Activated CD4-positive, alpha-beta T cell treated with anti-CD3 and anti-CD28 coated beads, Interleukin-2, amount 10 ng/mL, durations not matched to agents 7 days and 5 days (primary cell): Measurements from ENCODE around the gene CR1. TPM values are rescaled to one million over a fixed set of nuclear protein-coding genes. Genes with fewer than 3 reads are reported as not detected.
"Not testable (repeated sequence)": the region's sequence is repeated elsewhere in the genome, so short reads cannot be mapped to it uniquely, and the experiment has no call there.

ENCODE experiments used
- CTCF ChIA-PET: fragments of 350-600 bp; sonication (Branson Sonifier 250); formaldehyde crosslinking; loops from one replicate; lab custom pipeline; 2021; ENCODE audit warnings: antibody characterized with exemption; lab: Charles Lee
- POLR2A ChIA-PET: fragments of 350-600 bp; sonication (Branson Sonifier 250); formaldehyde crosslinking; loops from one replicate; lab custom pipeline; 2021; ENCODE audit warnings: antibody characterized with exemption; lab: Charles Lee
- DNase-seq: peaks from one replicate; pipeline ENCODE4 v3.0.0-alpha.2; 2020
- H3K27ac Mint-ChIP-seq: one replicate; pipeline ENCODE4 v1.8.0; 2021; ENCODE audit warnings: mild to moderate bottlenecking, moderate library complexity, mixed read lengths
- H3K27me3 Mint-ChIP-seq: one replicate; pipeline ENCODE4 v1.8.0; 2021; ENCODE audit warnings: mixed read lengths
- H3K36me3 Mint-ChIP-seq: one replicate; pipeline ENCODE4 v1.8.0; 2021; ENCODE audit warnings: low read depth, mixed read lengths
- H3K4me1 Mint-ChIP-seq: one replicate; pipeline ENCODE4 v1.8.0; 2021; ENCODE audit warnings: mixed read lengths
- H3K4me3 Mint-ChIP-seq: one replicate; pipeline ENCODE4 v1.8.0; 2021; ENCODE audit warnings: mild to moderate bottlenecking, moderate library complexity, mixed read lengths
- H3K9me3 Mint-ChIP-seq: one replicate; pipeline ENCODE4 v1.8.0; 2021; ENCODE audit warnings: mixed read lengths
- total RNA-seq, 2 experiments: library from RNA; stranded (reverse); gene quantifications; one replicate each; pipeline ENCODE4 v1.2.3, GENCODE V29; 2021

CR1 gene
- total RNA-seq, 2 experiments from 2014 or later, result 0.20 to 0.25 TPM

DNA sequence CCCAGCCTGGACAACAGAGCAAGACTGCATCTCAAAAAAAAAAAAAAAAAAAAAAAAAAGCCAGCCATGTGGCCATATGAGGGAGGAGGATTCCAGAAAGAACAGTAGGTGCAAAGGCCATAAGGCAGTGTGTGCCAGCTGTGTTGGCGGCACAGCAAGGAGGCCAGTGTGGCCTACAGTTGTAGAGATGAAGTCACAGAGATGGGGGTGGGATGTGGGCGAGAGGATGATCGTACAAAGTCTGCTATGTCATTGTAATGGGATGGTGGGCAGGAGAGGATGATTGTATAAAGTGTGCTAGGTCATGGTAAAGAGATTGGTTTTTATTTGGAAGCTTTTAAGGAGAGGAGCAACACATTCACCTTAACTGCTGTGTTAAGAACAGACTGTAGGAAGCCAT is 9.8 kb upstream of the CR1 start:
- ChIA-PET CTCF (interaction anchor here (0.5 to 0.6 kb wide), 2 partner anchors 43 to 93 kb away, joined by 3 to 4 read pairs; no protein-coding TSS in a partner anchor), POLR2A (no interaction called here)
- no peak overlapping the region for H3K4me3 Mint-ChIP-seq

DNA sequence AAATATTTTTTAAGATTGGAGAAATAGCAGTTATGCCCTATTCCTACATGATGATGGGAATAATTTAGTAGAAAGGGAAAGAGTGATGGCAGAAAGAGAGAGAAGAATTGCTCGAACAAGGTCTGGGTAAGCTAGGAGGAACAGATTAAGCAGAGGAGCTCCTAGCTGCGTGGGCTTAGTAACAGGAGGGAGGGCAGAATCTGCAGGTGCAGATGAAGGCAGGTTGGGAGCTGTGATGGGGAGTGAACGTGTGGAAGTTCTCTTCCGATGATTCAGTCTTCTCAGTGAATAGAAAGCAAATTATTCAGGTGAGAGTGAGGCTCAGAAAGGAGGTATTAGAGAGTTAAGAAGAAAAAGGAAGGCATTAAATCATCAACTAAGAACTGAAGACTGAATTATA is 8.3 kb upstream of the CR1 start:
- no peak overlapping the region for H3K4me3 Mint-ChIP-seq
- no peaks in the 10 kb centered on the region for H3K36me3 Mint-ChIP-seq
- CTCF ChIA-PET, result no interaction called here
- DNase-seq, result no peak
- H3K27ac Mint-ChIP-seq, result no peak overlapping the region
- H3K27me3 Mint-ChIP-seq, result peaks cover 4% of the 10 kb centered on the region
- H3K9me3 Mint-ChIP-seq, result no peaks in the 10 kb centered on the region
- POLR2A ChIA-PET, result no interaction called here
- no peaks in the 10 kb centered on the region for H3K4me1 Mint-ChIP-seq

More for the DNA sequence above, 9.8 kb upstream of the CR1 start:
- DNase-seq, result no peak
- Mint-ChIP-seq H3K36me3 (no peaks in the 10 kb centered on the region), H3K9me3 (no peaks in the 10 kb centered on the region), H3K27ac (no peak overlapping the region), H3K27me3 (peaks cover 4% of the 10 kb centered on the region), H3K4me1 (no peaks in the 10 kb centered on the region)

- H3K4me3 Mint-ChIP-seq, result no peak overlapping the region
- H3K27me3 Mint-ChIP-seq, result peaks cover 26% of the 10 kb centered on the region
- H3K27ac Mint-ChIP-seq, result no peak overlapping the region
- no peaks in the 10 kb centered on the region for H3K9me3 Mint-ChIP-seq
- H3K4me1 Mint-ChIP-seq, result peaks cover 14% of the 10 kb centered on the region
- no peak for DNase-seq
- ChIA-PET POLR2A (no interaction called here), CTCF (no interaction called here)
- H3K36me3 Mint-ChIP-seq, result no peaks in the 10 kb centered on the region
Measured at GRCh38 chr1:207493212-207493611, 2.7 kb upstream of the CR1 start.

- ChIA-PET CTCF (no interaction called here), POLR2A (no interaction called here)
- no peak overlapping the region for H3K4me3 Mint-ChIP-seq
- H3K4me1 Mint-ChIP-seq, result peaks cover 14% of the 10 kb centered on the region
- H3K36me3 Mint-ChIP-seq, result no peaks in the 10 kb centered on the region
- no peak for DNase-seq
- H3K9me3 Mint-ChIP-seq, result no peaks in the 10 kb centered on the region
- H3K27me3 Mint-ChIP-seq, result peaks cover 28% of the 10 kb centered on the region
- no peak overlapping the region for H3K27ac Mint-ChIP-seq
Measured at GRCh38 chr1:207494171-207494570, 1.8 kb upstream of the CR1 start.

GRCh38 chr1:207495281-207495680 is 676 bp upstream of the CR1 start:
- peaks cover 30% of the 10 kb centered on the region for H3K27me3 Mint-ChIP-seq
- DNase-seq, CTCF ChIA-PET, H3K9me3 Mint-ChIP-seq, H3K36me3 Mint-ChIP-seq, H3K27ac Mint-ChIP-seq, POLR2A ChIA-PET: not testable (repeated sequence)
- peaks cover 20% of the 10 kb centered on the region for H3K4me1 Mint-ChIP-seq
- H3K4me3 Mint-ChIP-seq, result peak overlapping the region; percentile 70

DNA sequence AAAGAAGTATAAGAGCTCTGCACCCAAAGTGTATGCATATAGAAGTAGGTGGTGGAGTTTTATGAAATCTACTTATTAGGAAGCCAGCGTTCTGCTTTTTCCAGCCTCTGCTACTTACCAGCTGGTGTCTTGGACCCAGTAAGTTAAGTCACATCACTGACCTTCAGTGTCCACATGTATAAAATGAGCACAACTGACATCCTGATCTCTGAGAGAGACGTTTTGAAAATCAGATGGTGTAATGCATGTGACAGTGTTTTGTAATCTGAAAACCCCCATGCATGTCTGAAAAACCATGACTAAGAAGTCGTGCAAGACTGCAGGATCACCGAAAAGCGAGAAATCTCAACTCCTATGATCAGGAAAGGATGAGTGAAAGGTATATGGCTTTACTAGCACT is 2.0 kb downstream of the CR1 start:
- peaks cover 49% of the 10 kb centered on the region for H3K27me3 Mint-ChIP-seq
- H3K27ac Mint-ChIP-seq, result no peak overlapping the region
- H3K9me3 Mint-ChIP-seq, result no peaks in the 10 kb centered on the region
- CTCF ChIA-PET, result no interaction called here
- no peak overlapping the region for H3K4me3 Mint-ChIP-seq
- H3K4me1 Mint-ChIP-seq, result peaks cover 20% of the 10 kb centered on the region
- H3K36me3 Mint-ChIP-seq, result no peaks in the 10 kb centered on the region
- no peak for DNase-seq
- POLR2A ChIA-PET, result no interaction called here

- Mint-ChIP-seq H3K4me1 (peaks cover 20% of the 10 kb centered on the region), H3K27me3 (peaks cover 60% of the 10 kb centered on the region), H3K36me3 (no peaks in the 10 kb centered on the region), H3K27ac (no peak overlapping the region), H3K9me3 (no peaks in the 10 kb centered on the region), H3K4me3 (no peak overlapping the region)
- ChIA-PET POLR2A (interaction anchor here (0.6 kb wide), 1 partner anchor 282 kb away, joined by 3 read pairs; no protein-coding TSS in a partner anchor), CTCF (interaction anchor here (0.7 to 1.6 kb wide), 5 partner anchors 15 to 467 kb away, joined by 3 to 5 read pairs (median 4); partner anchors contain the start of gene C1orf116)
- peak; percentile 76 for DNase-seq
Measured at GRCh38 chr1:207499573-207499972, 3.6 kb downstream of the CR1 start.

DNA sequence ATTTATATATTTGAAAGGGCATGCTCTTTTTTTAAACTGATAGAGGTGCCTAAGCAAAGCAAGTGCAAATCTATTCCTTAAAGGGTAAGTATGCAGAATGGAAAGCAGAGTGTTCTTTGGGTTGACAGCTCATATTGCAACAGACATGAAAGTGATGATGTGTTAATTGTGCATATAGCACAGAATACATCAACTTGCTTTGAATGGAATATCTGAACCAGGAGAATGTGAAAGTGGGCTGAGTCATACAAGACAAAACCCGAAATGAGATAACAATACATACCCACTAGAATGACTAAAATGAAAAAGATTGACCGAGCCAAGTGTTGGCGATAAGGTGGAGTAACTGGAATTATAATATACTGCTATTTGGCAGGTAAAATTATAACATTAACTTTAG is 4.3 kb downstream of the CR1 start:
- ChIA-PET CTCF (interaction anchor here (1.2 to 1.6 kb wide), 2 partner anchors 19 to 417 kb away, joined by 3 to 5 read pairs; no protein-coding TSS in a partner anchor), POLR2A (interaction anchor here (0.6 kb wide), 1 partner anchor 282 kb away, joined by 3 read pairs; no protein-coding TSS in a partner anchor)
- H3K9me3 Mint-ChIP-seq, result no peaks in the 10 kb centered on the region
- H3K4me1 Mint-ChIP-seq, result peaks cover 20% of the 10 kb centered on the region
- H3K27ac Mint-ChIP-seq, result no peak overlapping the region
- no peak for DNase-seq
- H3K36me3 Mint-ChIP-seq, result no peaks in the 10 kb centered on the region
- H3K4me3 Mint-ChIP-seq, result no peak overlapping the region
- H3K27me3 Mint-ChIP-seq, result peaks cover 60% of the 10 kb centered on the region

DNA sequence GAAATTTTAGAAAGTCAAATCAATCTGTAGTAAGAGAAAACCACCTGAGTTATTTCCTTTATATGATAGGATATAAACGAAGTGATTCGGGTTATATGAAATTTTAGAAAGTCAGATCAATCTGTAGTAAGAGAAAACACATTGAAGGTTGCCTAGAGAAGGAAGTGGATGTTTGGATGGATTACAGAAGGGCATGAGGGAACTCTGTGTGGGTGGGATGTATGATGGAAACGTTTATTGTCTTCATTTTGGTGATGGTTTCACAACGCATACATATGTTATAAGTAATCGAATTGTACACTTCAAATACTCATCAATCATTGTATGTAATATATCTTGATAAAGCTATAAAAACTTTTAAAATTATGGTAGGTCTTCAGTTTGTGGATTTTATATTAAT is 5.1 kb downstream of the CR1 start:
- peaks cover 52% of the 10 kb centered on the region for H3K27me3 Mint-ChIP-seq
- H3K27ac Mint-ChIP-seq, result no peak overlapping the region
- H3K4me3 Mint-ChIP-seq, result no peak overlapping the region
- peaks cover 12% of the 10 kb centered on the region for H3K4me1 Mint-ChIP-seq
- DNase-seq, result no peak
- CTCF ChIA-PET, result interaction anchor here (0.6 kb wide), 2 partner anchors 334 to 537 kb away, joined by 3 to 4 read pairs; no protein-coding TSS in a partner anchor
- H3K36me3 Mint-ChIP-seq, result no peaks in the 10 kb centered on the region
- H3K9me3 Mint-ChIP-seq, result no peaks in the 10 kb centered on the region
- POLR2A ChIA-PET, result no interaction called here

DNA sequence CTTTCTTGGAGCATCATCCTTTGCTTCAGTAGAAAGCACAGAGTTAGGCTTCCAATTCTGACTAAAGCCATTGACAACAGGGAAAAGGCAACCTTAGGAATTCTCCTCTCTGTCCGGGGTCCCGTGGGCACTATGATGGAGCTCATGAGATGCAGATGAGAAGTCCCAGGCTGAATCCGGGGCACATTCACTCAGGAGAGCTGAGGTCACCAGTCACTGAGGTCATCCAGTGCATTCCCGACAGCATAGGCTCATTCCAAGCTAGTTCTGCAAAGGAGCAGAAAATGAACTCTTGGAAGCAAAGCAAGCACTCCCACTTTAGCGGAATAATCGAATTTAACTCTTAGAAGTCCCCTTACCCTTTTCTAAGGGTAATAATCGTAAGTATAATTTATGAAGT is 6.8 kb downstream of the CR1 start:
- Mint-ChIP-seq H3K27ac (no peak overlapping the region), H3K27me3 (peaks cover 43% of the 10 kb centered on the region), H3K4me3 (no peak overlapping the region), H3K9me3 (no peaks in the 10 kb centered on the region), H3K4me1 (peaks cover 6% of the 10 kb centered on the region), H3K36me3 (no peaks in the 10 kb centered on the region)
- ChIA-PET CTCF (interaction anchor here (0.5 kb wide), 1 partner anchor 54 kb away, joined by 5 read pairs; no protein-coding TSS in a partner anchor), POLR2A (no interaction called here)
- DNase-seq, result no peak

DNA sequence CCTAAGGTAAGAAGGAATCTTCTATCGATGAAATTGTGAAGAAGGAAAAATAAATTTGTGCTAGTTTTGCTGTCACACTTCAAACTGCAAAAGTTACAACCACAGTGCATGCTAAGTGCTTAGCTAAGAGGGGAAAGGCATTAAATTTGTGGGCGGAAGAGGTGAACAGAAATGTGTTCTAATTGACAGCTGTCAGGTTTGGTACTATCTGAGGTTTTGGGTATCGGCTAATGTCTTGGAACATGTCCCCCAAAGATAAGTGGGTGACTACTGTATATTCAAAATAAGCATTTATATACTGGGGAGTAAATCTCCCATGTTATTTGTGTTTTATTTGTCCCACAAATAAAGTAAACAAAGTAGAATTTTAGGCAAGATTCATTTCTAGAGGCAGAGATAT is 8.0 kb downstream of the CR1 start:
- Mint-ChIP-seq H3K4me3 (no peak overlapping the region), H3K27me3 (peaks cover 43% of the 10 kb centered on the region), H3K4me1 (peaks cover 6% of the 10 kb centered on the region), H3K9me3 (no peaks in the 10 kb centered on the region), H3K36me3 (no peaks in the 10 kb centered on the region), H3K27ac (no peak overlapping the region)
- CTCF ChIA-PET, result no interaction called here
- POLR2A ChIA-PET, result no interaction called here
- no peak for DNase-seq

DNA sequence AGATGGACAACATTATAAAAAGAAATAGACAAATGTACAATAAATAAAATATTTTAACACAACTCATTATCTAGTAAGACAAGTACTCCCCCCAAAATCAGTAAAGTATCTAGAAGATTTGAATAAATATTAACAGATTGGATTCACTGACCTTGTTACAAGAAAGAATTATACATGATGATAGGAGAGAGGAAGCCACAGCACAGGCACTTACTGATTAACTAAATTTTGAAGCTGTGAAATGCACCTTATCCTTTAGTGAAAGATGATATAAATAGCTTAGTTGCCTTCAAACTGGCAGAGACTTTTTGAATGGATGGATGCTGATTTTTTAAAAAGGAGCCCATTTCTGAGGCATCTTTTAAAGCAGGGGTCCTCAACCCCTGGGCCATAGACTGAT is 8.5 kb downstream of the CR1 start:
- Mint-ChIP-seq H3K36me3 (no peaks in the 10 kb centered on the region), H3K4me3 (no peak overlapping the region), H3K9me3 (no peaks in the 10 kb centered on the region), H3K4me1 (peaks cover 3% of the 10 kb centered on the region), H3K27ac (no peak overlapping the region), H3K27me3 (peaks cover 43% of the 10 kb centered on the region)
- DNase-seq, result no peak
- CTCF ChIA-PET, result no interaction called here
- POLR2A ChIA-PET, result no interaction called here

DNA sequence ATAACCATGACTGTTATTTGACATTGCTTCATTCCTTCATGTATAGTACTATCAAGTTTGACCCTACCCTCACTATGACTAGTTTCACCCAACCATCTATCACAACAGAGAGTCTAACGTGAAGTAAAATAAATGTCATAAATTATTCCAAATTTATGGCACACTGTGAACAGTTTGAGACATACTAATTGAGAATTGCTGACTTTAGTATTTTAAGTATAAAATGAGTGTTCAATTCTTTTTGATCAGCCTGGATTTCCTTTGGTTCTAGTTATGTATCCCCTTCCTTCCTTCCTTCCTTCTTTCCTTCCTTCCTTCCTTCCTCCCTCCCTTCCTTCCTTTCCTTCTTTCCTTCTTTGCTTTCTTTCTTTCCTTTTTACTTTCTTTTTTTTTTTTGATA is 14.5 kb downstream of the CR1 start:
- CTCF ChIA-PET, result no interaction called here
- H3K4me3 Mint-ChIP-seq, result no peak overlapping the region
- H3K9me3 Mint-ChIP-seq, result no peaks in the 10 kb centered on the region
- peaks cover 19% of the 10 kb centered on the region for H3K27me3 Mint-ChIP-seq
- POLR2A ChIA-PET, result no interaction called here
- DNase-seq, result no peak
- H3K36me3 Mint-ChIP-seq, result no peaks in the 10 kb centered on the region
- H3K4me1 Mint-ChIP-seq, result no peaks in the 10 kb centered on the region
- H3K27ac Mint-ChIP-seq, result no peak overlapping the region

- Mint-ChIP-seq H3K27ac (no peak overlapping the region), H3K9me3 (no peaks in the 10 kb centered on the region), H3K4me1 (no peaks in the 10 kb centered on the region), H3K27me3 (peaks cover 16% of the 10 kb centered on the region), H3K4me3 (no peak overlapping the region), H3K36me3 (no peaks in the 10 kb centered on the region)
- DNase-seq, result no peak
- POLR2A ChIA-PET, result no interaction called here
- CTCF ChIA-PET, result interaction anchor here (0.7 to 1.4 kb wide), 2 partner anchors 15 to 1650 kb away, joined by 4 read pairs; no protein-coding TSS in a partner anchor
Measured at GRCh38 chr1:207514890-207515289, 18.9 kb downstream of the CR1 start.
